Kidney (tissue), 14 donors: ENCODE results near the gene RAB28. TPM values are rescaled to one million over a fixed set of nuclear protein-coding genes. Genes with fewer than 3 reads are reported as not detected.
A peak's percentile ranks its signal among the peaks of the same experiment; 100 is the strongest.
"Not testable (repeated sequence)": the region's sequence is repeated elsewhere in the genome, so short reads cannot be mapped to it uniquely, and the experiment has no call there.

Experiments
- DNase-seq, 5 donors: peaks; one replicate each; pipeline ENCODE4 v3.0.0-alpha.2; 2013 to 2020
- FAIRE-seq: peaks from 2 replicates; lab custom pipeline; 2012; peaks lifted over from hg19 to GRCh38; lab: Jason Lieb, UNC
- H3K27ac ChIP-seq, 2 donors: one replicate each; pipeline ENCODE4 v1.7.0; 2013; ENCODE audit warnings: low read depth in 2 of 2, low read length in 2 of 2, inconsistent platforms in 1 of 2
- H3K27me3 ChIP-seq: one replicate; pipeline ENCODE4 v1.7.1; 2013; ENCODE audit warnings: low read length, inconsistent platforms; ENCODE audit not compliant: control insufficient read depth, insufficient read depth
- H3K36me3 ChIP-seq, 3 donors: one replicate each; pipeline versions ENCODE4 v1.7.0 to v1.7.1; 2013; ENCODE audit warnings: low read length in 3 of 3, control low read depth in 1 of 3, inconsistent platforms in 1 of 3; ENCODE audit not compliant: insufficient read depth in 3 of 3, control insufficient read depth in 2 of 3
- H3K4me1 ChIP-seq, 3 donors: one replicate each; pipeline versions ENCODE4 v1.7.0 to v1.7.1; 2013; ENCODE audit warnings: low read length in 3 of 3, inconsistent platforms in 1 of 3, low read depth in 1 of 3; ENCODE audit not compliant: control insufficient read depth in 2 of 3, insufficient read depth in 2 of 3
- H3K4me3 ChIP-seq, 3 donors: one replicate each; pipeline versions ENCODE4 v1.7.0 to v1.8.1; 2013; ENCODE audit warnings: low read length in 3 of 3, control low read depth in 1 of 3, inconsistent platforms in 1 of 3
- H3K9ac ChIP-seq, 3 donors: one replicate each; pipeline versions ENCODE4 v1.7.0 to v1.7.1; 2013; ENCODE audit warnings: low read length in 3 of 3, control low read depth in 1 of 3, inconsistent platforms in 1 of 3
- H3K9me3 ChIP-seq, 3 donors: one replicate each; pipeline versions ENCODE4 v1.7.0 to v1.7.1; 2013; ENCODE audit warnings: low read length in 3 of 3, control low read depth in 1 of 3, inconsistent platforms in 1 of 3; ENCODE audit not compliant: control insufficient read depth in 2 of 3, insufficient read depth in 1 of 3
- CTCF ChIP-seq: IDR thresholded peaks from 3 replicates; pipeline ENCODE4 v1.5.1; 2012; ENCODE audit warnings: mild to moderate bottlenecking, moderate library complexity, borderline replicate concordance; ENCODE audit not compliant: insufficient read depth; ENCODE audit errors: extremely low read depth
- intact Hi-C: fragments of 100-400 bp; cut with DNase I; formaldehyde crosslinking; loops from one replicate; pipeline ENCODE4 v1.11.1; 2022
- polyA plus RNA-seq: library from polyadenylated mRNA; stranded (reverse); fragments of 350-450 nt; fragmentation: Illumina TruSeq; extraction: RNeasy Lipid Tissue Mini Kit (QIAGEN cat#74804); gene quantifications from one replicate; pipeline ENCODE4 v1.2.3, GENCODE V29; 2014; ENCODE audit warnings: low read depth, low replicate concordance; ENCODE audit not compliant: insufficient read depth
- total RNA-seq: library from RNA; stranded (reverse); fragmentation: NEBNext Ultra II Directional; extraction: Animal tissue kit (Norgen Biotek cat#: 25700); gene quantifications from one replicate; pipeline ENCODE4 v1.2.1, GENCODE V29; 2021
- donor health status: control.
- donor health status: control.
- donor health status: control.
- donor health status: control.
- donor health status: control.
- donor health status: DM: yes; HTN: yes; CAD: no.
- donor health status: Normal renal cell carcinoma (clear cell type).

Gene RAB28
- total and polyA plus RNA-seq, 2 donors from 2014 or later = 16.2 to 19.1 TPM

DNA sequence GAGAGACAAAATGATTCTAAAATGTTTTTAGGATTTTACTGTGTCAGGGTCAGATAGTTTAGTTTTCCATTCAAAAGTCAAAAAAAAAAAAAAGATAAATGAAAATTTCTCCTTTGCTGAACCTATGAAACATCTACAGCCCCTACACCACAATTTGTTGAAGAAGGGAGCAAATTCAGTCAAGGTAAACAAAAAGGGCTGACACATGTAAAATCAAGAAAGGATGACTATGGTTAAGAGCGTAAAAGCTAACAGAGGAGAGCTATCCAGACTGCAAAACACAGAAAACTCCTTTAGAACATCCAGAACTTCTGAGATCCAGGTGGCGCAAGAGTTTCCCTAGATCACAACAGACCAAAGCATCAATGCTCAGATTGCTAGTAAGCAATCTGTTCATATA lies 72.2 kb downstream of the RAB28 start:
- Histone ChIP-seq H3K4me3 (no peak overlapping the region), H3K27me3 (no peaks in the 10 kb centered on the region), H3K27ac (no peak overlapping the region), H3K36me3 (no peaks in the 10 kb centered on the region), H3K9me3 (no peaks in the 10 kb centered on the region), H3K4me1 (no peaks in the 10 kb centered on the region), H3K9ac (no peak overlapping the region)
- TF ChIP-seq CTCF = no peak
- DNase-seq (no peak), FAIRE-seq (no peak)
- intact Hi-C loops = no loop called here

- H3K36me3 ChIP-seq = no peaks in the 10 kb centered on the region
- FAIRE-seq (no peak), DNase-seq (no peak)
- H3K4me1 ChIP-seq = no peaks in the 10 kb centered on the region
- H3K27ac ChIP-seq = no peak overlapping the region
- no peak overlapping the region for H3K9ac ChIP-seq
- TF ChIP-seq CTCF = no peak
- H3K4me3 ChIP-seq = no peak overlapping the region
- H3K27me3 ChIP-seq = no peaks in the 10 kb centered on the region
- H3K9me3 ChIP-seq = no peaks in the 10 kb centered on the region
- intact Hi-C loops = no loop called here
Observed at GRCh38 chr4:13409324-13409723, 74.8 kb downstream of the RAB28 start.

- H3K9ac ChIP-seq, H3K27me3 ChIP-seq, H3K4me1 ChIP-seq, H3K4me3 ChIP-seq, DNase-seq, H3K9me3 ChIP-seq, H3K36me3 ChIP-seq, intact Hi-C loops, H3K27ac ChIP-seq, FAIRE-seq: not testable (repeated sequence)
Observed at GRCh38 chr4:13406156-13406555, 78.0 kb downstream of the RAB28 start.

DNA sequence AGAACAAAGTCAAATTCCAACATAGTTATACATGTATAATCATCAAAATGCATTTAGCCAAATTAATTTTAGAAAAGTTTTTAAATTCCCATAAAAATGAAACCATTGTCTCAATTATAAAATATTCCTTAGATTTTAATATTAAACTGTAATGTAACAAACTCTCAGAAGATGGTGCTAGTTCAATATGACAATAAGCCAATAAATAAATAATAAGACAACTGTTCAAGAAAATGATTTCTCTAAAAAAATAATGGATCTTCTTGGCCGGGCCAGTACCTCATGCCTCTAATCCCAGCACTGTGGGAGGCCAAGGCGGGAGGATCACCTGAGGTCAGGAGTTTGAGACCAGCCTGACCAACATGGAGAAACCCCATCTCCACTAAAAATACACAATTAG lies 80.3 kb downstream of the RAB28 start:
- H3K36me3 ChIP-seq = no peaks in the 10 kb centered on the region
- DNase-seq (peak in 1 of 5 donors; percentile 28), FAIRE-seq (peak; percentile 35)
- intact Hi-C loops = no loop called here
- H3K4me3 ChIP-seq = no peak overlapping the region
- H3K4me1 ChIP-seq = no peaks in the 10 kb centered on the region
- H3K27ac ChIP-seq = no peak overlapping the region
- TF ChIP-seq CTCF = no peak
- H3K9ac ChIP-seq = no peak overlapping the region
- no peaks in the 10 kb centered on the region for H3K9me3 ChIP-seq
- no peaks in the 10 kb centered on the region for H3K27me3 ChIP-seq
